Heart right ventricle (tissue), 16 donors: Measurements from ENCODE around the gene ARPC5. TPM values are rescaled to one million over a fixed set of nuclear protein-coding genes. Genes with fewer than 3 reads are reported as not detected.

Experiments
- ATAC-seq, 8 donors: fragments of 200-7000 bp; cut with Tn5 transposase; one replicate each; pipeline ENCODE4 v1.9.1; 2020; ENCODE audit warnings: mild to moderate bottlenecking in 8 of 8, moderate library complexity in 8 of 8, moderate number of reproducible peaks in 1 of 8
- DNase-seq, 2 donors: peaks; one replicate each; pipeline ENCODE4 v3.0.0-alpha.2; 2020
- H3K27ac ChIP-seq, 10 donors: fragments of 200-600 bp; sonication (generic) in 2 of 10; one replicate each; pipeline versions ENCODE4 v1.5.0 to v1.8.0; 2020 to 2022; ENCODE audit warnings: mild to moderate bottlenecking in 3 of 10
- H3K27me3 ChIP-seq, 7 donors: fragments of 200-600 bp; one replicate each; pipeline ENCODE4 v1.8.0; 2021 to 2022; ENCODE audit warnings: mild to moderate bottlenecking in 2 of 7
- H3K36me3 ChIP-seq, 9 donors: fragments of 200-600 bp; sonication (generic) in 1 of 9; one replicate each; pipeline versions ENCODE4 v1.5.0 to v1.8.0; 2020 to 2022; ENCODE audit warnings: mild to moderate bottlenecking in 2 of 9
- H3K4me1 ChIP-seq, 9 donors: fragments of 200-600 bp; sonication (generic) in 1 of 9; one replicate each; pipeline versions ENCODE4 v1.5.0 to v1.8.0; 2020 to 2022; ENCODE audit warnings: mild to moderate bottlenecking in 4 of 9
- H3K4me3 ChIP-seq, 10 donors: fragments of 200-600 bp; sonication (generic) in 2 of 10; one replicate each; pipeline versions ENCODE4 v1.5.0 to v1.8.0; 2020 to 2022; ENCODE audit warnings: mild to moderate bottlenecking in 7 of 10, moderate library complexity in 2 of 10
- H3K9me3 ChIP-seq, 11 donors: fragments of 200-600 bp in 10 of 11; sonication (generic) in 2 of 11; one replicate each; pipeline versions ENCODE4 v1.5.0 to v1.8.0; 2013 to 2022; ENCODE audit warnings: mild to moderate bottlenecking in 2 of 11, control low read depth in 1 of 11, moderate library complexity in 1 of 11
- WGBS, 2 donors: extraction: QIAGEN DNeasy Blood & Tissue Kit; methylation state at CpG; one replicate each; pipeline ENCODE4 v1.1.7; 2013; ENCODE audit warnings: inconsistent platforms in 1 of 2; 5-methylcytosine and 5-hydroxymethylcytosine counted together
- intact Hi-C, 10 donors: fragments of 100-400 bp; cut with DNase I; formaldehyde crosslinking; loops; one replicate each; pipeline versions ENCODE4 v1.11.1 to v1.14.2; 2022
- polyA plus RNA-seq, 2 donors: library from polyadenylated mRNA; stranded (reverse); fragments of 200-250 nt; gene quantifications; one replicate each; pipeline ENCODE4 v1.2.3, GENCODE V29; 2013
- total RNA-seq, 10 donors: library from RNA; stranded (reverse); fragmentation: NEBNext Ultra II Directional in 3 of 10; extraction: Animal tissue kit (Norgen Biotek cat#: 25700) in 3 of 10; gene quantifications; one replicate each; pipeline versions ENCODE4 v1.2.1 to v1.2.4, GENCODE V29; 2021 to 2023
- TF ChIP-seq, protein P1 (sequence below), 9 donors: fragments of 200-600 bp; sonication (generic) in 2 of 9; IDR thresholded peaks; one replicate each; pipeline versions ENCODE4 v1.5.0 to v1.8.0; 2021 to 2022; ENCODE audit warnings: antibody characterized with exemption in 9 of 9, mild to moderate bottlenecking in 5 of 9, moderate library complexity in 1 of 9
- donor health status: Arrhythmogenic right ventricular cardiomyopathy.
- donor health status: ischemic (EF 13 %, LVEDD 7.1; RV severe dilation, severe dysfunction).
- donor health status: healthy with polysubstance abuse.
- donor health status: DM: no; HTN: yes; CAD: no.
- donor health status: DM: no; HTN: no; CAD: no.
- donor health status: ischemic (EF 25% LVEDD 6.9; RV normal size, moderate dysfunction).
- donor health status: ischemic (EF 25% LVEDD 5.7; RV mildly dilated, moderate dysfunction).
- donor health status: healthy.
- donor health status: DM: yes; HTN: yes; CAD: no.
- donor health status: Ischemic cardiomyopathy.
- donor health status: ischemic (EF 35%, LVEDD 5.7; RV mildly dilated, moderate dysfunction).
- donor health status: nonischemic (EF 11% LVEDD 7.7; RV severe dilation, severe dysfunction).
- donor health status: DM: yes; HTN: yes; CAD: no.
- donor health status: PGD.
- donor health status: ischemic (EF 29% LVEDD 5.4; RV normal size, mild dysfunction).
- donor health status: nonischemic (EF 23%, LVEDD 6.1; RV moderate dilation, normal function).

ARPC5 gene
- total and polyA plus RNA-seq, 12 donors: 23.8 to 60.2 (median 31.7) TPM

- intact Hi-C loops: no loop called here
- H3K9me3 ChIP-seq: no peaks in the 10 kb centered on the region
- peaks cover 0 to 89% (median 0%) of the 10 kb centered on the region in 9 donors for H3K36me3 ChIP-seq
- H3K4me3 ChIP-seq: no peak overlapping the region
- DNase-seq (no peak), ATAC-seq (no peak)
- no peaks in the 10 kb centered on the region for H3K27me3 ChIP-seq
- peaks cover 0 to 42% (median 13%) of the 10 kb centered on the region in 9 donors for H3K4me1 ChIP-seq
- TF ChIP-seq, protein P1, sequence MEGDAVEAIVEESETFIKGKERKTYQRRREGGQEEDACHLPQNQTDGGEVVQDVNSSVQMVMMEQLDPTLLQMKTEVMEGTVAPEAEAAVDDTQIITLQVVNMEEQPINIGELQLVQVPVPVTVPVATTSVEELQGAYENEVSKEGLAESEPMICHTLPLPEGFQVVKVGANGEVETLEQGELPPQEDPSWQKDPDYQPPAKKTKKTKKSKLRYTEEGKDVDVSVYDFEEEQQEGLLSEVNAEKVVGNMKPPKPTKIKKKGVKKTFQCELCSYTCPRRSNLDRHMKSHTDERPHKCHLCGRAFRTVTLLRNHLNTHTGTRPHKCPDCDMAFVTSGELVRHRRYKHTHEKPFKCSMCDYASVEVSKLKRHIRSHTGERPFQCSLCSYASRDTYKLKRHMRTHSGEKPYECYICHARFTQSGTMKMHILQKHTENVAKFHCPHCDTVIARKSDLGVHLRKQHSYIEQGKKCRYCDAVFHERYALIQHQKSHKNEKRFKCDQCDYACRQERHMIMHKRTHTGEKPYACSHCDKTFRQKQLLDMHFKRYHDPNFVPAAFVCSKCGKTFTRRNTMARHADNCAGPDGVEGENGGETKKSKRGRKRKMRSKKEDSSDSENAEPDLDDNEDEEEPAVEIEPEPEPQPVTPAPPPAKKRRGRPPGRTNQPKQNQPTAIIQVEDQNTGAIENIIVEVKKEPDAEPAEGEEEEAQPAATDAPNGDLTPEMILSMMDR (IDR thresholded peaks at IDR 0.05): no peak
- WGBS, 2 donors: 79 to 83% methylated on average over 1 of the region's 1 CpG
- peak overlapping the region in 1 of 10 donors; percentile 26 for H3K27ac ChIP-seq
Observed at GRCh38 chr1:183572721-183573120, 62.9 kb downstream of the ARPC5 start.

DNA sequence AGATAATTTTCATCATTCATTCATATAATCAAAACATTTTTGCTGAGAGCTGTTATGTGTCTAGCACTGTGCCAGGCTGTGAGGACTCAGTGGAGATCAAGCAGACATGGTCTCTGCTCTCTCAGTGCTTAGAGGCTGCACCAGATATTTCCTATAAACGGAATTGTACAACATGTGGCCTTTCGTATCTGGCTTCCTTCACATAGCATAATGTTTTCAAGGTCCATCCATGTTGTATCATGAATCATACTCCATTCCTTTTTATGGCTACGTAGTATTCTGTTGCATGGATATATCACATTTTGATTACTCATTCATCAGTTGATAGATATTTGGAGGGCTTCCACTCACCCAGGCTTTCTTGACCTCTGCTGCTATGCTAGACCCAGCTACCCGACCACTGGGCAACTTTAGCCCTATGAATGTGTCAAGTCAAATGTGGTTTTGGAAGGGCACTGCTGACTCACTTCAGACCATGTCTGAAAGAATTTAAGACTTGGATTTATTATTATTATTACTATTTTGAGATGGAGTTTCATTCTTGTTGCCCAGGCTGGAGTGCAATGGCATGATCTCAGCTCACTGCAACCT lies 63.8 kb downstream of the ARPC5 start:
- ATAC-seq: no peak
- Histone ChIP-seq H3K27me3 (no peaks in the 10 kb centered on the region), H3K9me3 (no peaks in the 10 kb centered on the region), H3K4me1 (peaks cover 0 to 41% (median 18%) of the 10 kb centered on the region in 9 donors), H3K27ac (no peak overlapping the region), H3K36me3 (peaks cover 0 to 85% (median 0%) of the 10 kb centered on the region in 9 donors), H3K4me3 (no peak overlapping the region)
- 93 to 96% methylated on average over 4 of the region's 4 CpGs for WGBS, 2 donors
- intact Hi-C loops: loop anchor here in 1 of 10 donors (2.0 kb wide), 1 partner anchor 23 kb away; no protein-coding TSS in a partner anchor
- TF ChIP-seq, protein P1 (IDR thresholded peaks at IDR 0.05): no peak
- no peak for DNase-seq

Other genes starting within 250 kb of the ARPC5 start
- gene NMNAT2, start 217.4 kb downstream of the ARPC5 start, total RNA-seq: 1 to 10 TPM; 1.5 to 5.8 (median 2.3) TPM
- under 1 TPM; 0.23 to 0.73 TPM for gene NMNAT2, start 217.4 kb downstream of the ARPC5 start, polyA plus RNA-seq
- 10 to 100 TPM; 34.3 to 46.6 (median 39.2) TPM for gene SMG7, start 163.3 kb downstream of the ARPC5 start, total RNA-seq
- gene SMG7, start 163.3 kb downstream of the ARPC5 start, polyA plus RNA-seq: 10 to 100 TPM; 16.0 to 16.8 TPM
- gene NCF2, start 45.3 kb downstream of the ARPC5 start, total RNA-seq: 10 to 100 TPM in 1 of 10 donors, 1 to 10 TPM in 9; 2.2 to 29.7 (median 5.0) TPM
- 1 to 10 TPM; 1.8 to 2.5 TPM for gene NCF2, start 45.3 kb downstream of the ARPC5 start, polyA plus RNA-seq
- not detected for gene APOBEC4, start 17.5 kb upstream of the ARPC5 start, total RNA-seq
- not detected for gene APOBEC4, start 17.5 kb upstream of the ARPC5 start, polyA plus RNA-seq
- 10 to 100 TPM; 12.6 to 33.4 (median 18.9) TPM for gene RGL1, start 169.3 kb upstream of the ARPC5 start, total RNA-seq
- gene RGL1, start 169.3 kb upstream of the ARPC5 start, polyA plus RNA-seq: 1 to 10 TPM; 3.8 to 9.8 TPM